Stimulated activated CD8-positive, alpha-beta memory T cell treated with anti-CD3 and anti-CD28 coated beads, Interleukin-12 subunit alpha, Interleukin-12 subunit beta, amount 100 ng/mL, for 4 hours (primary cell): ENCODE measurements around the gene NOP53.
"Not testable (repeated sequence)": the region's sequence is repeated elsewhere in the genome, so short reads cannot be mapped to it uniquely, and the experiment has no call there.

Experiments used
- DNase-seq: peaks from one replicate; pipeline ENCODE4 v3.0.0-alpha.2; 2020; ENCODE audit warnings: low read depth

NOP53 gene

DNA sequence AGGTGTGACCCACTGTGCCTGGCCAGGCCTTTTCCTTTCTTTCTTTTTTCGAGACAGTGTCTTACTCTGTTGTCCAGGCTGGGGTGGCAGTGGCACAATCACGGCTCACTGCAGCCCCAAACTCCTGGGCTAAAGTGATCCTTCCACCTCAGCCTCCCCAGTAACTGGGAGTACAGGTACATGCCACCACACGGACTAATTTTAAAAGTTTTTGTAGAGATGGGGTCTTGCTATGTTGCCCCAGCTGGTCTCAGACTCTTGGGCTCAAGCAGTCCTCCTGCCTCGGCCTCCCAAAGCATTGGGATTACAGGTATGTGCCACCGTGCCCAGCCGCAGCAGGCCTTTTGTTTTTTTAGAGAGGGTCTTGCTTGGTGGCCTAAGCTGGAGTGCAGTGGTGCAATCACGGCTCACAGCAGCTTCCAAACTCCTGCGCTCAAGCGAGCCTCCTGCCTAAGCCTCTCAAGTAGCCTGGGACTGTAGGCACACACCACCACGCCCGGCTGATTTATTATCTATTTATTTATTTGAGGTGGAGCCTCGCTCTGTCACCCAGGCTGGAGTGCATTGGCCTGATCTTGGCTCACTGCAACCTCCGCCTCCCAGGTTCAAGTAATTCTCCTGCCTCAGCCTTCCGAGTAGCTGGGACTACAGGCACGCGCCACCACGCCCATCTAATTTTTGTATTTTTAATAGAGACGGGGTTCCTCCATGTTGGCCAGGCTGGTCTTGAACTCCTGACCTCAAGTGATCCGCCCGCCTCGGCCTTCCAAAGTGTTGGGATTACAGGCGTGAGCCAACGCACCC, 32.1 kb downstream of the NOP53 start:
- DNase-seq: not testable (repeated sequence)

DNA sequence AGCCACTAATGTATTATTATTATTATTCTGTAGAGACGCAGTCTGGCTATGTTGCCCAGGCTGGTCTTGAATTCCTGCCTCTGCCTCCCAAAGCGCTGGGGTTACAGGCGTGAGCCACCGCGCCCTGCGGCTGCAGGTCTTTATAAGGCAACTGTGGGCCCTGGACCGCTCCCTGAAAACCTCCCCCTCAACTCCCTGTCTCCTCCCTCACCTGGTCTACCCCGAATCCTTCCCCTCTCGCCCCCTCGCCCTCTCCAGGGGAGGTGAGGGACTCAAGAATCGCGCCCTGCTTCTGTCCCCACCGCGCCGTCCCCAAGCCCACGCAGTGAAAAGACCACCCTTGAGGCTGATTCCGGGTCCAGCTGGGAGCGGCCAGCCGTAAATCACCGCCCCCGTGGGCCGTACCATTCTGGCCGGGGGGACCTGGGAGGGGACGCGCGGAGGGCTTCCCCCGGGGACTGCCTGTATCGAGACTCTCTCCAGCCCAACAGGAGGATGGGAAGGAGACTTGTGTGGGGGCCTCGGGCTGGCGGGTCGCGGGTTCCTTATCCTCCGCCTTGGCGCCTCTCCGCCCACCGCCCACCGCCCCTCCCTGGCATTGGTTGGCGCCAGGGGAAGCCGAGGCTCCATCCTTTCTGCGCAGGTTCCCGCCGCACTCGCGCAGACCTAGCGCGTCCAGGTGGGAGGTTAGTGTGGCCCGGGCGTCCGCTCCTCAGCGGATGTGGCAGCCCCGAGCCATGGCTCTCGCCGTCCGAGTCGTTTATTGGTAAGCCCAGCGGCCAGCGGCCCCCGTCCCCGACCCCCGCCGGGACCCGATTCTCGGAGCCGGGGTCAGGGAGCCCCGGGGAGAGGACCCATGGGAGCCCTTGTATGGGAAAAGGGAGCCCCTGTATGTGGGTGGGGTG, 33.0 kb downstream of the NOP53 start, which contains the start of gene SELENOW:
SELENOW (plus strand) TSS at position 655 of the 905 bp plus-strand sequence; CDS start at position 738, 83 bp downstream.
- peak; percentile 61 for DNase-seq

GRCh38 chr19:47778954-47779351, 33.6 kb downstream of the NOP53 start:
- DNase-seq: no peak

GRCh38 chr19:47779524-47780214, 34.3 kb downstream of the NOP53 start:
- no peak for DNase-seq

DNA sequence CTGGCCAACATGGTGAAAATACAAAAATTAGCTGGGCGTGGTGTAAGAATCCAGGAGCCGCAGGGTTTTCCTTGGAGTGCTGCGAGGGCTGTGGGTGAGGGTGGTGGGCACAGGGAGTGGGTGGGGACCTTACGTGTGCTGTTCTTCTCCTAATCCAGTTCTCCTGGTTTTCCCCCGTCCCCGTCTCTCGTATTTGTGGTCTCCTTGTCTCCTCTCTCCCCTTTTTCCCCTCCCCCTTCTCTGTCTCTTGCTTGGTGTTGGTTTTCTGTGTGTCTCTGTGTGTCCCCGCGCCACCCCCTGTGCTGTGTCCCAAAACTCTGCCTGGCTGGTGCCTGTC, 34.8 kb downstream of the NOP53 start:
- DNase-seq: no peak

GRCh38 chr19:47781590-47782262, 36.4 kb downstream of the NOP53 start:
- no peak for DNase-seq

DNA sequence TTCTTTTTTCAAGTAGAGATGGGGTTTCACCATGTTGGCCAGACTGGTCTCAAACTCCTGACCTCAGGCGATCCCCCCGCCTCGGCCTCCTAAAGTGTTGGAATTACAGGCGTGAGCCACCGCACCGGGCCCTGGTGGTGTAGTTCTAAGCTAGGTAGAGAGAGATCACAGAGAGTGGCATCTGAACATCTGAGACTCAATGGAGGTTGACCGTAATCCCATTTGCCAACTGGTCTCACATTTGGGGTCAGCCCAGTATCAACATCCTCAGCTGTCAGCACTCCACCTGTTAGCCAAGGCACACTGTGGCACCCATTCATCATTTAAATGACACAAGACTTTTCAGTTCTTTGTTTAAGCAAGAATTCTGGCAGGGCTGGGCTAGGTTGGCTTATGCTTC, 41.2 kb downstream of the NOP53 start:
- no peak for DNase-seq

GRCh38 chr19:47787307-47787706, 42.0 kb downstream of the NOP53 start:
- DNase-seq: not testable (repeated sequence)

DNA sequence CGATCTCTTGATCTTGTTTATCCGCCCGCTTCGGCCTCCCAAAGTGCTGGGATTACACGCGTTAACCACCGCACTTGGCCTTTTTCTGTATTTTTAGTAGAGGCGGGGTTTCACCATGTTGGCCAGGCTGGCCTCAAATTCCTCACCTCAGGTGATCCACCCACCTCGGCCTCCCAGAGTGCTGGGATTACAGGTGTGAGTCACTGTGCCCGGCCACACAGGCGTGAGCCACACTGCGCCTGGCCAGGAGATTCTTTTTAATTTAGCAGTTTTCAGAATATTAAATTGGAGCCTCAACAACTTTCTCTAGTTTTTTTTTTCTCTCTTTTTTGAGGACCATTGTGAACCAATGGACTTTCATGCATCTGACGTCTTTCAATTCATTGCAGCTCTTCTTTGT, 44.5 kb downstream of the NOP53 start:
- not testable (repeated sequence) for DNase-seq

GRCh38 chr19:47790398-47790814, 45.1 kb downstream of the NOP53 start:
- DNase-seq: peak; percentile 58

GRCh38 chr19:47792616-47793015, 47.3 kb downstream of the NOP53 start:
- no peak for DNase-seq

GRCh38 chr19:47794526-47794925, 49.2 kb downstream of the NOP53 start:
- DNase-seq: no peak

DNA sequence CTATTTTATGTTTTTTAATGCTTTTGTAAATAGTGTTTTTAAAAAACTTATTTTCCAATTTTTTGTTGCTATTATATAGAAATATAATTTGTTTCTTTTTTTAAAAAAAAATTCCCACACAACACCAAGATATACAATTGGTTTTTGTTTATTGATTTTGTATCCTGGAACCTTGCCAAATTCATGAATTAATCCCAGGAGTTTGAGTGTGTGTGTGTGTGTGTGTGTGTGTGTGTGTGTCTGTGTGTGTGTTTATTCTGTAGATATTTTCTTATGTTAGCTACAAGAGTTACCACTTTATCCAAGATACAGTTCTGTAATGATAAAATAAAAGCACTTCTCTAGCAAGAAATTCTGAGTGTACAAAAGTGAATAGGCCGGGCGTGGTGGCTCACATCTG, 51.4 kb downstream of the NOP53 start:
- no peak for DNase-seq

- no peak for DNase-seq
Measured at GRCh38 chr19:47797996-47798903, 52.9 kb downstream of the NOP53 start.

GRCh38 chr19:47798904-47799266, 53.5 kb downstream of the NOP53 start:
- DNase-seq: no peak

- DNase-seq: no peak
Measured at GRCh38 chr19:47801270-47801669, 55.9 kb downstream of the NOP53 start.

DNA sequence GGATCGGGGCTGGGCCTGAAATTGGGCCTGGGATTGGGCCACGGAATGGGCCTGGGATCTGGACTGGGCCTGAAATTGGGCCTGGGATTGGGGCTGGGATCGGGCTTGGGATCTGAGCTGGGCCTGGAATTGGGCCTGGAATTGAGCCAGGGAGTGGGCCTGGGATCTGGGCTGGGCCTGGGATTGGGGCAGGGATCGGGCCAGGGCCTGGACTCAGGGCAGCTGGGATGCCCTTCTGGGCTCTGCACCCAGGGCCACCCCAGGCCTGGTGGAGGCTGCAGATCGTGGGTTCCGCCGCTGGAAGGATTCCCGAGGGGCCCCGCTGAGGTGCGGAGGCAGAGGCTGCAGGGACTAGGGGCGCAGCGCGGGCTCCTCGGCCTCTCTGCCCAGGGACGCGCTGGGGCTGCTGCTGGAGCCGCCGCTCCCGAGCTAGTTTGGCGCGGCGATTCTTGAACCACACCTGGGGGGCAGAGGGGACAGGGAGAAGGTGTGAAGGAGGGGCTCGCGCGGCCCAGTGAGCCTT, 57.2 kb downstream of the NOP53 start:
- DNase-seq: no peak

- DNase-seq: not testable (repeated sequence)
Measured at GRCh38 chr19:47803148-47803547, 57.8 kb downstream of the NOP53 start.

GRCh38 chr19:47803671-47804070, 58.3 kb downstream of the NOP53 start:
- not testable (repeated sequence) for DNase-seq

- DNase-seq: not testable (repeated sequence)
Measured at GRCh38 chr19:47804451-47804850, 59.1 kb downstream of the NOP53 start, which contains the start of gene TPRX1. Gene TPRX1 (minus strand): TSS chr19:47804551. CDS start chr19:47804539, 12 bp downstream.
